Naive thymus-derived CD8-positive, alpha-beta T cell (primary cell): Measurements from ENCODE around the gene DCST1. TPM values are rescaled to one million over a fixed set of nuclear protein-coding genes. Genes with fewer than 3 reads are reported as not detected.

ENCODE experiments used
- ATAC-seq, 2 donors: fragments of 150-1000 bp; cut with Tn5 transposase in 1 of 2; sonication (Bioruptor Pico), chemical (Tn5 transposase) in 1 of 2; 1 replicate in 1 of 2; 2 replicates in 1 of 2; pipeline ENCODE4 v1.10.0; 2021; ENCODE audit warnings: mild to moderate bottlenecking in 2 of 2, moderate library complexity in 2 of 2
- POLR2A ChIA-PET: fragments of 350-600 bp; sonication (Branson Sonifier 250); formaldehyde crosslinking; loops from one replicate; lab custom pipeline; 2021; ENCODE audit warnings: antibody characterized with exemption; lab: Charles Lee
- DNase-seq, 10 donors: peaks; one replicate each; pipeline versions ENCODE4 v3.0.0 to v3.0.0-alpha.2; 2020 to 2022
- H3K27ac Mint-ChIP-seq, 10 donors: one replicate each; pipeline ENCODE4 v1.8.0; 2020 to 2022; ENCODE audit warnings: mild to moderate bottlenecking in 10 of 10, mixed read lengths in 10 of 10, moderate library complexity in 4 of 10, inconsistent platforms in 1 of 10
- H3K27me3 Mint-ChIP-seq, 5 donors: one replicate each; pipeline ENCODE4 v1.8.0; 2021 to 2022; ENCODE audit warnings: mixed read lengths in 5 of 5
- H3K36me3 Mint-ChIP-seq, 3 donors: one replicate each; pipeline ENCODE4 v1.8.0; 2020 to 2022; ENCODE audit warnings: mixed read lengths in 3 of 3, mild to moderate bottlenecking in 2 of 3, inconsistent platforms in 1 of 3
- H3K4me1 Mint-ChIP-seq, 4 donors: one replicate each; pipeline ENCODE4 v1.8.0; 2021 to 2022; ENCODE audit warnings: mixed read lengths in 4 of 4
- H3K4me3 Mint-ChIP-seq, 10 donors: one replicate each; pipeline ENCODE4 v1.8.0; 2020 to 2022; ENCODE audit warnings: mild to moderate bottlenecking in 10 of 10, mixed read lengths in 10 of 10, moderate library complexity in 6 of 10, inconsistent platforms in 1 of 10
- H3K9me3 Mint-ChIP-seq, 9 donors: one replicate each; pipeline ENCODE4 v1.8.0; 2020 to 2022; ENCODE audit warnings: mixed read lengths in 9 of 9, mild to moderate bottlenecking in 3 of 9, inconsistent platforms in 1 of 9, moderate library complexity in 1 of 9
- polyA plus RNA-seq, 3 donors: library from polyadenylated mRNA; unstranded; fragments of 300-500 nt; fragmentation: Illumina TruSeq; gene quantifications; one replicate each; pipeline ENCODE4 v1.2.3, GENCODE V29; 2021
- total RNA-seq, 8 experiments: library from RNA in 2 of 8; stranded (reverse) in 2 of 8; gene quantifications; one replicate each; pipeline ENCODE4 v1.2.3 and lab custom pipeline; 2021 to 2026

Gene DCST1
- total and polyA plus RNA-seq, 5 experiments from 2014 or later = not detected

GRCh38 chr1:155081472-155082300 is 48.1 kb downstream of the DCST1 start:
- Mint-ChIP-seq H3K27me3 (peaks cover 22 to 53% (median 30%) of the 10 kb centered on the region in 5 donors), H3K27ac (peak overlapping the region in 7 of 10 donors; percentile 1 to 79 (median 59)), H3K4me3 (peak overlapping the region; percentile 55 to 94 (median 80)), H3K9me3 (no peaks in the 10 kb centered on the region), H3K36me3 (no peaks in the 10 kb centered on the region), H3K4me1 (peaks cover 30 to 60% (median 55%) of the 10 kb centered on the region in 4 donors)
- ATAC-seq = no peak
- DNase-seq = peak in 2 of 10 donors; percentile 34 to 38
- POLR2A ChIA-PET = interaction anchor here (0.6 to 2.8 kb wide), 8 partner anchors 12 to 971 kb away, joined by 3 to 14 read pairs (median 3); partner anchors contain the start of gene EFNA4

- POLR2A ChIA-PET = interaction anchor here (0.6 kb wide), 1 partner anchor 19 kb away, joined by 3 read pairs; the partner anchor contains the start of gene EFNA4
- ATAC-seq (no peak), DNase-seq (peak in 1 of 10 donors; percentile 23)
- Mint-ChIP-seq H3K27me3 (peaks cover 22 to 53% (median 30%) of the 10 kb centered on the region in 5 donors), H3K4me3 (peak overlapping the region in 9 of 10 donors; percentile 20 to 81 (median 56)), H3K9me3 (no peaks in the 10 kb centered on the region), H3K27ac (peak overlapping the region in 2 of 10 donors; percentile 45 to 79), H3K36me3 (no peaks in the 10 kb centered on the region), H3K4me1 (peaks cover 28 to 60% (median 55%) of the 10 kb centered on the region in 4 donors)
Observed at GRCh38 chr1:155082301-155083051, 48.9 kb downstream of the DCST1 start.

GRCh38 chr1:155083052-155083541 is 49.5 kb downstream of the DCST1 start:
- ATAC-seq = no peak
- no peaks in the 10 kb centered on the region for H3K9me3 Mint-ChIP-seq
- H3K4me3 Mint-ChIP-seq = peak overlapping the region in 7 of 10 donors; percentile 39 to 81 (median 53)
- no peak for DNase-seq
- no peaks in the 10 kb centered on the region for H3K36me3 Mint-ChIP-seq
- POLR2A ChIA-PET = interaction anchor here (0.6 to 2.9 kb wide), 2 partner anchors 22 to 222 kb away, joined by 4 to 44 read pairs; partner anchors contain the start of gene EFNA4
- H3K27me3 Mint-ChIP-seq = peaks cover 22 to 53% (median 30%) of the 10 kb centered on the region in 5 donors
- H3K4me1 Mint-ChIP-seq = peaks cover 25 to 57% (median 54%) of the 10 kb centered on the region in 4 donors
- H3K27ac Mint-ChIP-seq = no peak overlapping the region

- Mint-ChIP-seq H3K27me3 (peaks cover 22 to 51% (median 30%) of the 10 kb centered on the region in 5 donors), H3K27ac (peak overlapping the region in 6 of 10 donors; percentile 33 to 98 (median 94)), H3K4me3 (peak overlapping the region; percentile 92 to 99 (median 96)), H3K36me3 (no peaks in the 10 kb centered on the region), H3K4me1 (peaks cover 25 to 56% (median 50%) of the 10 kb centered on the region in 4 donors), H3K9me3 (no peaks in the 10 kb centered on the region)
- no peak for DNase-seq
- ATAC-seq = no peak
- POLR2A ChIA-PET = interaction anchor here (0.6 to 3.0 kb wide), 18 partner anchors 8 to 723 kb away, joined by 3 to 44 read pairs (median 7); partner anchors contain the start of genes ADAM15, EFNA4, FLAD1 and KRTCAP2
Observed at GRCh38 chr1:155083865-155084721, 50.5 kb downstream of the DCST1 start.

- Mint-ChIP-seq H3K27me3 (peaks cover 18 to 43% (median 26%) of the 10 kb centered on the region in 5 donors), H3K27ac (peak overlapping the region; percentile 85 to 98 (median 94)), H3K9me3 (no peaks in the 10 kb centered on the region), H3K4me3 (peak overlapping the region; percentile 92 to 99 (median 96)), H3K4me1 (peaks cover 20 to 48% (median 42%) of the 10 kb centered on the region in 4 donors), H3K36me3 (no peaks in the 10 kb centered on the region)
- POLR2A ChIA-PET = interaction anchor here (0.6 to 3.0 kb wide), 22 partner anchors 9 to 724 kb away, joined by 3 to 44 read pairs (median 6); partner anchors contain the start of genes ADAM15, EFNA4, FLAD1 and KRTCAP2
- DNase-seq (peak; percentile 80 to 99 (median 90)), ATAC-seq (peak; percentile 79 to 82)
Observed at GRCh38 chr1:155084722-155085503, 51.3 kb downstream of the DCST1 start.

GRCh38 chr1:155085504-155086127 is 52.0 kb downstream of the DCST1 start:
- ATAC-seq = peak; percentile 13 to 30
- Mint-ChIP-seq H3K4me3 (peak overlapping the region; percentile 92 to 99 (median 96)), H3K36me3 (no peaks in the 10 kb centered on the region), H3K9me3 (no peaks in the 10 kb centered on the region), H3K27me3 (peaks cover 18 to 42% (median 26%) of the 10 kb centered on the region in 5 donors), H3K4me1 (peaks cover 20 to 45% (median 39%) of the 10 kb centered on the region in 4 donors), H3K27ac (peak overlapping the region; percentile 85 to 98 (median 94))
- DNase-seq = peak in 9 of 10 donors; percentile 48 to 83 (median 53)
- POLR2A ChIA-PET = interaction anchor here (0.6 to 3.0 kb wide), 13 partner anchors 20 to 148 kb away, joined by 3 to 44 read pairs (median 8); partner anchors contain the start of genes ADAM15, EFNA4, FLAD1 and KRTCAP2

- Mint-ChIP-seq H3K9me3 (no peaks in the 10 kb centered on the region), H3K27me3 (peaks cover 16 to 39% (median 24%) of the 10 kb centered on the region in 5 donors)
- POLR2A ChIA-PET = interaction anchor here (1.8 to 3.0 kb wide), 6 partner anchors 20 to 131 kb away, joined by 8 to 44 read pairs (median 14); partner anchors contain the start of genes ADAM15, EFNA4, KRTCAP2 and PBXIP1
Observed at GRCh38 chr1:155086128-155086741, 52.6 kb downstream of the DCST1 start.

GRCh38 chr1:155086856-155087535 is 53.4 kb downstream of the DCST1 start:
- Mint-ChIP-seq H3K4me1 (peaks cover 18 to 39% (median 36%) of the 10 kb centered on the region in 4 donors), H3K27ac (peak overlapping the region in 3 of 10 donors; percentile 7 to 53 (median 22)), H3K27me3 (peaks cover 11 to 32% (median 18%) of the 10 kb centered on the region in 5 donors), H3K4me3 (peak overlapping the region in 5 of 10 donors; percentile 10 to 56 (median 15)), H3K9me3 (no peaks in the 10 kb centered on the region), H3K36me3 (no peaks in the 10 kb centered on the region)
- DNase-seq (no peak), ATAC-seq (no peak)
- POLR2A ChIA-PET = interaction anchor here (3.0 kb wide), 1 partner anchor 85 kb away, joined by 16 read pairs; the partner anchor contains the start of gene KRTCAP2

More at GRCh38 chr1:155086128-155086741, 52.6 kb downstream of the DCST1 start:
- Mint-ChIP-seq H3K36me3 (no peaks in the 10 kb centered on the region), H3K27ac (peak overlapping the region in 6 of 10 donors; percentile 15 to 95 (median 50)), H3K4me1 (peaks cover 21 to 43% (median 38%) of the 10 kb centered on the region in 4 donors), H3K4me3 (peak overlapping the region; percentile 18 to 97 (median 66))
- DNase-seq (peak; percentile 67 to 89 (median 82)), ATAC-seq (peak; percentile 16 to 17)
